Activated CD4-positive, CD25-positive, alpha-beta regulatory T cell treated with anti-CD3 and anti-CD28 coated beads, Interleukin-2, amount 50 U/mL, for 72 hours (primary cell): ENCODE results near the gene TMEFF2.

Experiments used
- DNase-seq: peaks from one replicate; pipeline ENCODE4 v3.0.0; 2021

TMEFF2 gene

DNA sequence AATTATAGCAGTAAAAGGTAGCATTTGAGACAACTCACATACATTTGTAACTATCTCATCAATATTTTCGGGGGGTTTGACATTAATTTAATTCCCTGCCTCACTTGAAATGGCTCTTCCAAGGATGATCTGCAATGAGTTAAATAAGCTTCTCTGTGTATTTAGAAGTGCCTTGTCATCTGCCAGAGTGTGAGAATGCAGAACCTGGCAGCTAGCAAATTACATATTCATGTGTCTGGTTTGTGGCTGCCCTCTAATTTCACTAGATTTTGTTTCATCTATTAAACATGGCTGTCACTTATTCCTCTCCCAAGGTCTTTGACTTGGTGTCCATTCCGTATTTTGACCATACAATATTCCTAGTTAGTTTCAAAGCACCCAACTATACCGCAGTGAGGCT lies 189.5 kb downstream of the TMEFF2 start:
- DNase-seq, result no peak

DNA sequence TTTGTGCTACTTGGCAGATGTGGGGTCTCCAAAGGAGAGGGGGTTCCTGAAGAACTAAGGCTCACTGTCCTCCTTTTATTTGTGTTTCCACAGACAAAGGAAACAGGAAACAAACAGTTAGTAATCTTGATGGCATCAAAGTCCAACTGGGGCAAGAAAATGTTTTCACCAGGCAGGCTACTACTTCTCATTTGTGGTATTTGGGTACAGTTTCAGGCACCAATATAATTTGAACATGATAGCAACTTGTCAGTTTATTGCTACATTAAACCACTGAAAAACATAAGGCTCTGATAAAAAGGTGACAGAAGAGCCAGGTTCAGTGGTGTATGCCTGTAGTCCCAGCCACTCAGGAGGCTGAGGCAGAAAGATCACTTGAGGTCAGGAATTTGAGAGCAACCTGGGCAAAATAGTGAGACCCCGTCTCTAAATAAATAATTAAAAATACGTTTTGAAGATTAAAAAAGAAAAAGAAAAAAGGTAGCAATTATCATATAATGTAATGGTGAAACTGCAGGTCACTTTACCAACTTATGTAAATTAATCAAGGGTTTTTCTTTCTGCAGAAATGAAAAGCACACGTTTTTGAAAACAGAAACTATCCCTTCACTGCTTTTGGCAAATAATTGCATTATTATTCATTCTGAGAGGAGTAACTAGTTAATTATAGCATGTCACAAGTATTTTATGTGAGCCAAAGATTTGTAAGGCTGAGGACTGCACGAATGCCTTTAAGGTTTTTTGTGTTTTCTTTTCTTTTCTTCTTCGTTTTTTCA lies 190.4 kb downstream of the TMEFF2 start:
- DNase-seq, result no peak

GRCh38 chr2:192002418-192002817 lies 192.3 kb downstream of the TMEFF2 start:
- DNase-seq, result no peak

GRCh38 chr2:192000196-192000980 lies 194.3 kb downstream of the TMEFF2 start:
- DNase-seq, result no peak

GRCh38 chr2:191999101-191999841 lies 195.5 kb downstream of the TMEFF2 start:
- DNase-seq, result no peak

GRCh38 chr2:191995285-191995684 lies 199.4 kb downstream of the TMEFF2 start:
- no peak for DNase-seq

DNA sequence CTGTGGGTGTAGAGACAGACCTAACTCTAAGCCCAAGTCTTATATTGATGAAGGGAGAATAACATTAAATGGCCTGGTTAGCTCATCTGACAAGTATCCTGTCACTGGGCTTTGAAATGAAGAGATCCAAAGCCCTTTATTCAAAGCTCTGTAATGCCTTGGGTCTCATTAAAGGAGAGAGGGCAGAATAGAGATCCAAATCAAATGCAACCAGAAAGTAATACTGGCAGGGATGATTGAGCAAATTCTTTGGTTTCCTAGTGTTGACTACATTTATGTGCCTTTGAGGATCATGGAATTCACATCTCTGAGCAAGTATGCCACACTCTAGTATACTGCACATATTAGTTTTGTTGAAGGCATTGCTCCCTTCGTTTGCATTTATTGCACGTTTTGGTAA lies 200.0 kb downstream of the TMEFF2 start:
- no peak for DNase-seq

GRCh38 chr2:191991442-191991841 lies 203.3 kb downstream of the TMEFF2 start:
- DNase-seq, result no peak

DNA sequence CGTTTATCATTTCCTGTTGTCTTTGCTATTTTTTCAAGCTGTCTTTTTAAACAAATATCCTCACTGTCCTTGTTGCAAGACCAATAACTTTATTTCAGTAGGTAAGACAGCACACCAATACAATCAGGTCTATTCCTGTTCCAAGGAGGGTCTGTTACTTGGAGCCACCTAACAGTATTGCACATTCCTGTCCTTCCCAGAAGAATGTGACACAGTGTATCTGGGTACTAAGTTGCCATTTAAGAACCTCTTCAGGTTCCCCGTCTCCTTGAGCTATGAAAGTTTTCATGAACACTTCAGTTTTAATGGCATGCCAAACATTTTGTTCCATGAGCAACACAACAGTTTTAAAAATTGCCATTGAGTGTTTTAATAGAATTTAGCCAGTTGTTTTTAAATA lies 209.0 kb downstream of the TMEFF2 start:
- DNase-seq, result no peak

- no peak for DNase-seq
Observed at GRCh38 chr2:191983591-191983990, 211.1 kb downstream of the TMEFF2 start.

- no peak for DNase-seq
Observed at GRCh38 chr2:191983186-191983585, 211.5 kb downstream of the TMEFF2 start.

- no peak for DNase-seq
Observed at GRCh38 chr2:191981706-191982105, 213.0 kb downstream of the TMEFF2 start.

DNA sequence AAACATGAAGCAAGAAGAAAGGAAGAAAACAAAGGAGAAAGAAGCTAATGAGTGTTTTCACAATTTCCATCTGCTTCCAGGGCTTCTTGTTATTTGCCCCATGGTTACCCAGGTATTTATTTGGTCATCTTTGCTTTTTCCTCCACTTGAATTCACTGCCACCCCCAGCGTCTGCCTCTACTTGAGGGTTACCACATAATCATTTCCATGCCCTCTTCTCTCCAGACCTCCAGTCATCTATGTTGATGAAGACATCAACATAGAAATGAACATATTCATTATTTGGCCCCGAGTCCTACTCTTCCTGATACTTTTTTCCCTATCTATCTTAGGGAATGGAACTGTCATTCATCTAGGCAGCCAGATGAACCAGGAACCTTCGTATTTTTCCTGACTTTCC lies 214.2 kb downstream of the TMEFF2 start:
- no peak for DNase-seq

DNA sequence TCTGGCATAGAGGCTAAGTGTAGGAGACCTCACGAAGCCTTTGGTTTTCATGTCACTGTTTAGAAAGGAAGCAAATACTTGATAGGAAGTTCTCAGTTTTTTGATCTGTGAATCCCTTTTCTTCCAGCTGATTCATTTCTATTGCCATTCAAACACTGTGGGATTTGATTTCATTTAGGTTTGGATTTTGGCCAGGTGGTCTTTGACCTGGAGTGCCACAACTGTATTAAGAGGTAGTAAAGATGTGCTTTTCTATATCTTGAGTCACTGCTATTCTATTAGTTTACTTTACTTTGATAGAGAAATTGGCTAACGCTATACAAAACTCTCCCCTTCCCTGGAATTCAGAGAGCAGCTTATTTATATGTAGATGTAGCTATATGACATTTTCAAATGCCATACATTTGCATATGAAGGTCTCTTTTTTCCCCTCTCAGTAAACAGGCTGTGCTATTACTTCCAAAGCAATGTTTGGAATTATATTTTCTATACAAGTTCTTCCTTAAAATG lies 215.5 kb downstream of the TMEFF2 start:
- DNase-seq, result no peak

- no peak for DNase-seq
Observed at GRCh38 chr2:191977754-191978153, 217.0 kb downstream of the TMEFF2 start.

DNA sequence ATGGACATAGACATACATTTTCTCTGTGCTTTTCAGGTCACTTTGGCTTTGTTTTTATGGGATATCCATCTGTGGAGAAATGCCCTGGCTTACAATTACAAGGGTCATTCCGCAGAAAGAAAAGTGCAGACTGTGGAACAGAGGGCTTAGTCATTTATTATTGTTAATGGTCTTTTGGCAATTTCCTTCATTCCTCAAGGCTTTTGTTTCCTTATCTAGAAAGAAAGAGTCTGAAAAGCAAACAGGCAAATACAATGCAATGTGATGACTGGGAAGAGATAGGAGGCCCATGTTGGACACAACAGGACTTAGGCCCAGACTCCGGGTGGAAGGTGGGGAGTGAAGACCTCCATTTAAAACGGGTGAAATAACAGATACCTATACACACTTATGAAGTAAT lies 218.3 kb downstream of the TMEFF2 start:
- DNase-seq, result no peak

DNA sequence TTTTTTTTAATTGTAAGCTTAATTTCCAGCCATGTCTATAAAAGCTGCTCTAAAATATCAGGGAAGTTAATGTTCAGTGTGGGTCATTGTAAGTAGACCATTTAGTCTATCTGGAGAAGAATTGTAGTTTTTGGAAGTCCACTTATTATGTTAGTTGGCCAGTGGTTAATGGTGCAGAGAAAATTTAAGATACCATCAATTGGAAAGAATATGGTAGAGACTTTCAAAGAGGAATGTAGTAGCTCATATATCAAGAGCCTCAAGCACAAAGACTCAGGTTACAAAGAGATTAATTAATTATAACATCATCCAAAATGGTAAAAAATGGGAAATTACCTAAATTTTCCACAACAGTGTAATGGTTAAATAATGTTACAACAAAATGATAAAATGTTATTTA lies 220.1 kb downstream of the TMEFF2 start:
- DNase-seq, result no peak

DNA sequence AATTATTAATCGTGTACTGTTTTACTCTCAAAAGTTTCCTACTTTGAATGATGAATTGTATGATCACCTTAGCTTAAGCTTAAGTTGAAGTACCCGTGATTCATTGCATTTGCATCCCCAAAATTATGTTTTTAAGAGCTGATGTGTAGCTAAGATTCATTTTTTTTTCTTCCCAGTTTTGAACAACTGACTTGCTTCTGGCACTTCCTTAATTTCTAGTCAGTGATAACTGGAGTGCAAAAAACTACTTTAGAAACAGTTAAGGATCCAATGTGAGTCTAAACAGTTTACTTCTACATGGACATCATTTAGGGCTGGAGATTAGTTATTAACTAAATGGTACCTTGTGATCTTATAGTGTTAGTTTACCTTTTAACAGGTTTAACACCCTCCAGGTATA lies 223.9 kb downstream of the TMEFF2 start:
- no peak for DNase-seq

GRCh38 chr2:191968120-191968519 lies 226.6 kb downstream of the TMEFF2 start:
- DNase-seq, result no peak

- no peak for DNase-seq
Observed at GRCh38 chr2:191965733-191966132, 229.0 kb downstream of the TMEFF2 start.

DNA sequence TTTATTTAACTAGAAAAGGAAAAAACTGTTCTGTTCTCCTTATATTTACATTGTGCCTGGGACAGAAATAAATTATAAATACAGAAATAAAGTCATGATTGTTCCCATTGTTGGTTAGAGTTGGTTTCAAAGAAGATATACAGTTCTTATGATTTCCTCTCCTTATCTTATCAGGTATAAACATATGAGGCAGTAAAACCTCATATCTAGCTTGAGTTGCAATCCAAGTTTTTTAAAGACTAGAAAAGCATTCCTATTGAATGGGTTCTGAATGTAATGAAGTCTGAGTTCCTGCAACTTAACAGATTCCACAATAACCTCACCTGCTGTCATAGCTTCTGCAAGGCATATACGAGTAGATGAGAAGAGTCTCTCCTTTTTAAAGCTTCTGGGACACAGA lies 233.2 kb downstream of the TMEFF2 start:
- no peak for DNase-seq

DNA sequence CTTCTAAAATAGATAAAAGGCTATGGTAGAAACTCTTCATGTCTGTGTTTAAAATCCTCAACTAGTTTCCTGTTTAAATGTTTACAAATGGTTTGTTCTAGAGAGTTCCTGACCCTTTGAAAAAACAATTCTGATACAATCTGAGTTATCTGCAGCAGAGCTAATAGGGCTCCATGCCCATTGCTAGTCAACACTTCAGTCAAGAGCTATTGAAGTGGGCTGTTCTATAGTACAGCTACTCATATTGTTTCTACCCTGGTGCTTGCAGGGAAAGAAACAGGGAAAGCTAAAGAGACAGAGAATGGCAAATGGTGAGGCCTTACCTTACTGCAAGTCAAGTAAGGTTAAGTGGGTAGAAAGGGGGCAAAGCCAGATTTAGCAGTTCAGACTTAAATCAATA lies 235.5 kb downstream of the TMEFF2 start:
- DNase-seq, result no peak
